Fibroblast of the aortic adventitia (primary cell): ENCODE measurements around the gene INSC. TPM values are rescaled to one million over a fixed set of nuclear protein-coding genes. Genes with fewer than 3 reads are reported as not detected.
A peak's percentile ranks its signal among the peaks of the same experiment; 100 is the strongest.

Source experiments
- DNase-seq: peaks from one replicate; pipeline ENCODE4 v3.0.0-alpha.2; 2010; ENCODE audit warnings: low read depth
- H3K4me3 ChIP-seq: 2 replicates; pipeline ENCODE4 v1.5.1; 2011; ENCODE audit warnings: low read depth, mild to moderate bottlenecking, control low read depth, low read length, moderate library complexity
- total RNA-seq: library from RNA; depleted of rRNA; stranded (reverse); fragments of >200 nt; gene quantifications from 2 replicates; pipeline ENCODE4 v1.2.3, GENCODE V29; 2012; ENCODE audit warnings: low replicate concordance
- TF ChIP-seq, protein P1 (sequence below): IDR thresholded peaks from 2 replicates; pipeline ENCODE4 v1.5.1; 2011; ENCODE audit warnings: mild to moderate bottlenecking, low read length, control low read depth, inconsistent platforms; ENCODE audit not compliant: insufficient read depth

INSC gene
- total RNA-seq, 1 donor = 0.81 TPM

DNA sequence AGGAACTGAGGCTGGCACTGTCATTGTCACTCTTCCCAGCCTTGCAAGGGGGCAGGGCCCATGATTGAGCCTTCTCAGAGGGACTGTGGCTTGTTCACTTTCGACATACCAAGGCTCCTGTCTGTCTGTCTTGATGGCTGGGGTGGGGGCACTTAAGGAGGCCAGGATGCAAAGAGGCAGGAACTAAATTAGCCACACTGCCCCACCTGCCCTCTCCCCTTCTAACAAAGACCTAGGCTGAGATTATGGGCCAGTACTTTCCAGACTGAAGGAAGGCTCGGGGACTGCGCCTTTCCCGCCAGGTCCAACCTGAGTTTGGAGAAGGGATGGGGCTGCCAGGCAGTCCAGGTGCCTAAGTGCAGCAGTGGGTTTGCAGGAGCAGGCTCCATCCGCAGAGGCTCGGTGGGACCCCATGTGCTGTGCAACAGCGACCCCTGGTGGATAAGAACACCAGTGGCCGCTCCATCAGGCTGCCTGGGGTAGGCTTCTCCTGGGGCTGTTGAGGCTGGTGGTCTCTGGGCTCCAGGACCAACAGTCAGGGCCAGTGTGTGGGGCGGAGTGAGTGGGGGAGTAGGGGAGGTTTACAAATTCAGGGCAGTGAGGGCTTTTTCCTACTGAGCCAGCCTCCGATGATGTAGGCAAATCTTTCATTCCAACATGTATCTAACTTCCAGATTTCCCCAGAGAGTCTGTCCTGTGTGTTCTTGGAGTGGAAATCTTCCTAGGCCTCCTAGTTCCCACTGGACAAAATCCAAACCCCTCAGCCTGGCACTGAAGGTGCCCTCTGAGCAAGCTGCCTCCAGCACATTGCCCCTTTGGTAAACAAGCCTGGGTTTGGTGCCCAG, 93.9 kb downstream of the INSC start:
- H3K4me3 ChIP-seq = no peak overlapping the region
- DNase-seq = peak; percentile 73
- TF ChIP-seq, protein P1, sequence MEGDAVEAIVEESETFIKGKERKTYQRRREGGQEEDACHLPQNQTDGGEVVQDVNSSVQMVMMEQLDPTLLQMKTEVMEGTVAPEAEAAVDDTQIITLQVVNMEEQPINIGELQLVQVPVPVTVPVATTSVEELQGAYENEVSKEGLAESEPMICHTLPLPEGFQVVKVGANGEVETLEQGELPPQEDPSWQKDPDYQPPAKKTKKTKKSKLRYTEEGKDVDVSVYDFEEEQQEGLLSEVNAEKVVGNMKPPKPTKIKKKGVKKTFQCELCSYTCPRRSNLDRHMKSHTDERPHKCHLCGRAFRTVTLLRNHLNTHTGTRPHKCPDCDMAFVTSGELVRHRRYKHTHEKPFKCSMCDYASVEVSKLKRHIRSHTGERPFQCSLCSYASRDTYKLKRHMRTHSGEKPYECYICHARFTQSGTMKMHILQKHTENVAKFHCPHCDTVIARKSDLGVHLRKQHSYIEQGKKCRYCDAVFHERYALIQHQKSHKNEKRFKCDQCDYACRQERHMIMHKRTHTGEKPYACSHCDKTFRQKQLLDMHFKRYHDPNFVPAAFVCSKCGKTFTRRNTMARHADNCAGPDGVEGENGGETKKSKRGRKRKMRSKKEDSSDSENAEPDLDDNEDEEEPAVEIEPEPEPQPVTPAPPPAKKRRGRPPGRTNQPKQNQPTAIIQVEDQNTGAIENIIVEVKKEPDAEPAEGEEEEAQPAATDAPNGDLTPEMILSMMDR = peak; percentile 91

DNA sequence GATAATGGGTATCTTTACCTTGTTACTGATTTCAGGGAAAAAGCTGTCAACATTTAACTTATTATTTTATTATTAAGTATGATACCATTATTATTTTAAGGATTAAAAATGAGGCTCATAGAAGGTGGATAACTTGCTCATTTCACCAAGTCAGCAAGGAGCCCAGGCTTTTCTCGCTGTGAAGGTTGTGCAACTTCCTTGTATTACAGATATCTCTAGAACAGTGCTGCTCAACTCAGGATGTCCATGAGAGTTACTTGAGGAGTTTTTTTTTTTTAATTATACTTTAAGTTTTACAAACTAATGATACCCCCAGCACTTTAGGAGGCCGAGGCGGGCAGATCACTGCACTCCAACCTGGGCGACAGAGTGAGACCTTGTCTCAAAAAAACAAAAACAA, 98.2 kb downstream of the INSC start:
- DNase-seq = no peak
- no peak overlapping the region for H3K4me3 ChIP-seq
- TF ChIP-seq, protein P1 = no peak

DNA sequence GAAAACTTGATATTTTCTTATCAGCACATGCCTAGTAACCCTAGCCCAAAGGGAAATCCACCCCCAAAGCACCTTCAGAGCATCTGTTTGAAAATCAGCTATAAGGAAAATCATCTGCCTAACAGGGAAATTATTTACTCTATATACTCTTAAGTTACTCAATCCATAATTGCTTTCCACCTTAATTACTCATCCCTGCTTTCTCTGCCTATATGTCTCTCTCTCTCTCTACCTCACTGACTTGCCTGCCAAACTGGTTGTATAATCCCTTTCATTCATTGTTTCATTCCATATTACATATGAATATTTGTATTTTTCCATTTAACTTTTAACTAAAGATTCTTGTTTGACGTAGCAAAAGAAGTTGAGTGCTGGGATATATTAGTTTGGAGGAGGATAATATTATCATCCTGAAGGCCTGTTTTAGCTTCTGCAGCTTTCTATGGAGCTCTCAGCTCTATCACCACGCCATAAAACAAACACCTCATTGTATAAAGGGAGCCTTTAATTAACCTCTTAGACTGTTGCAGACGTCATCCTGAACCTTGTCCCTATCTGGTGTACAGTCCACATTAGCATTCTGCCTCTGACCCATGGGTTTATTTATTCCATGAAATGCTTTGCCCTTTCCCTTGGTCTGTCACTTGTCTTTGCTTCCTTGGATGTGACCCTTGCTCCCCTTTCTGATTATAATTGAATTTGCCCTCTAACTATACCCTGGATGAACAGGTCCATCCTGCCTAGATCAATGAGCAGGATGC, 98.9 kb downstream of the INSC start:
- DNase-seq = no peak
- no peak overlapping the region for H3K4me3 ChIP-seq
- TF ChIP-seq, protein P1 = no peak

DNA sequence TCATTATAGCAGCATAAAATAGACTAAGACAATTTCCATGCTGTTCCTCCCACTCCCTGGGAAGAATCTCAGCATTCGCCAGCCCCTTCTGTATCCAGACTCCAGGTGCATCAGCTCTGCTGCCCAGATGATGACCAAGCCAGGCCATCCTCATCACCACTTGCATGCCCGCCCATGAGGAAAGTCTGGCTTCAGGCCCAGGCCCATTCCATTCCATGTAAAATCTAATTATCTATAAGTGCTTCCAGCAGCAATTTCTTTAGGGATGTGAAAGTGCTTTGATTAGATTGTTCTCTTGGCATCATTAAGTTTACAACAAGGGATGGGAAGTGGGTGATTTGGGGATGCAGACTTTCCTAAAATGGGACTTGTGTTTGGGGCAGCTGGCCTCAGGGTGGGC, 100.3 kb downstream of the INSC start:
- no peak overlapping the region for H3K4me3 ChIP-seq
- DNase-seq = no peak
- TF ChIP-seq, protein P1 = no peak

DNA sequence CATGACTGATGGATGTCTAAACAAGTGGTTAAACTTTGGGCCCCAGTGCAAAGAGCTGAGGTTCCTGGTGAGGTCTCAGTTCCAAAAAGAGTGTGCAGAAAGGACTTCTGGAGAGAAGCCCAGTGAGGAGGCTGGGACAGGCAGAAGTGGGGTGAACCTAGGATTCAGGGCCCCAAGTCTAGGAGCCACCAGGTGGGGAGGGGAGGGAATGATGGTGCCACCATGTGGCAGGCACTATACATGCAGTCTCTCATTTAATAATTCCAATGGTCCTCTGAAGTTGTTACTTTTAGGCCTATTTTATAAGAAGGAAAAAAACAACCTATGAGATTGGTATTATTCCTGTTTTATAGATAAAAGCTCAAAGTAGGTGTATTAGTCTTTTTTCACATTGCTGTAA, 102.0 kb downstream of the INSC start:
- no peak overlapping the region for H3K4me3 ChIP-seq
- DNase-seq = no peak
- TF ChIP-seq, protein P1 = peak; percentile 40

DNA sequence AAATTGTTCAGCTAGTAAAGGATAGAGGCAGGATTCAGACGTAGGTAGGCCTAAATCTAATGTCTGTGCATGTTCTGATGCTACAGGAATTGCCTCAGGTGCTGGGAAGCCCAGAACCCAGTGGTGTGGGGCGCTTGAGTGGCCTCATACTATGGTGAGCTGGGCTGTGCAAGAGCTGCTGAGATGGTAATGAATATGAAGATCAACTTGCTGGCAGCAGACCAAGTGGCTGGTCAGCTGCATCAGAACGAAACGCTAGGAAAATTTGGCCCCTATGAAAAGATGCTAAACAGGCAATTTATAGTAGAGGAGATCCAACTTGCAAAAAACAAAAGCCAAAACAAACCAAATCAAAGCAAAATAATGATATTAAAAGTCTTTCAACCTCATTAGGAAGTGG, 102.7 kb downstream of the INSC start:
- no peak overlapping the region for H3K4me3 ChIP-seq
- no peak for DNase-seq
- TF ChIP-seq, protein P1 = no peak
